Measurements from ENCODE around the gene CTSW. TPM values are rescaled to one million over a fixed set of nuclear protein-coding genes. Genes with fewer than 3 reads are reported as not detected.

CTSW gene
- total RNA-seq, 1 donor from 2014 or later: 10.3 TPM

DNA sequence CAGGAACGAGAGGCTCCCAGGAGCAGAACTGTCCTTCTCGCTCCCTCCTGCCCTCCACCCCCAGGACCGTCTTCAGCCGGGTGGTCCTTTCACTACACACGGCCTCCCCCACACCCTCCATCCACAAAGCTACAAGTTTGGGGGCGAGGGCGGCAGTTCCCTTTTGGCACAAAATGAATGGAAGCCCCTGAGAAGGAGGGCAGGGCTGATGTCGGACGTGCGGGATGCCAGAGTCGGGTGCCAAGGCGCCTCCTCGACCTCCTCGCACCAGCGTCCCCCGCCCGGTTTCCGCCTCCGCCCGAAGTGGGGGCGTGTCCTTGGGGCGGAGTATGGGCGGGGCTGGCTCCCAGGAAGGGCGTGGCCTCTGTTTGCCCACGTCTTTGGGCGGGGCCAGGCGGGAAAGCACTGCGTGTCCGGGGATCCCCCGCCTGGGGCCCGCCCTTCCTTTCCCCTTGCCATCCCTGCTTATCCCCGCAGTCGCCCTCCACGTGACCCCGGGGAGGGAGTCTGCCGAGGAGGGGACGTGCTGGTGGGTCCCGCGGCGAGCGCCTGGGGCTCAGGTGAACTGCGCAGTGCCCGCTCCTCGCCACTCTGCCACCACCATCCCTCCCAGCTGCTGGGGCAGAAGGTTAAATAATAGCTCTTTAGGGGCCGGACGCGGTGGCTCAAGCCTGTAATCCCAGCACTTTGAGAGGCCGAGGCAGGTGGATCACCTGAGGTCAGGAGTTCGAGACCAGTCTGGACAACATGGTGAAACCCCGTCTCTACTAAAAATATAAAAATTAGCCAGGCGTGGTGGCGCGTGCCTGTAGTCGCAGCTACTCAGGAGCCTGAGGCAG lies 6.1 kb upstream of the CTSW start:
- Mint-ChIP-seq H3K9me3 (no peaks in the 10 kb centered on the region), H3K36me3 (ENCODE audit: low read depth) (no peaks in the 10 kb centered on the region), H3K27me3 (ENCODE audit: low read depth) (no peaks in the 10 kb centered on the region), H3K4me1 (ENCODE audit: low read depth) (peaks cover 13% of the 10 kb centered on the region), H3K27ac (peak overlapping the region; percentile 79), H3K4me3 (ENCODE audit: low read depth) (peak overlapping the region; percentile 91)
- DNase-seq (ENCODE audit: low spot score): peak; percentile 95
- intact Hi-C loops (cut with micrococcal nuclease): loop anchor here (1.0 kb wide), 1 partner anchor 14 kb away; no protein-coding TSS in a partner anchor

DNA sequence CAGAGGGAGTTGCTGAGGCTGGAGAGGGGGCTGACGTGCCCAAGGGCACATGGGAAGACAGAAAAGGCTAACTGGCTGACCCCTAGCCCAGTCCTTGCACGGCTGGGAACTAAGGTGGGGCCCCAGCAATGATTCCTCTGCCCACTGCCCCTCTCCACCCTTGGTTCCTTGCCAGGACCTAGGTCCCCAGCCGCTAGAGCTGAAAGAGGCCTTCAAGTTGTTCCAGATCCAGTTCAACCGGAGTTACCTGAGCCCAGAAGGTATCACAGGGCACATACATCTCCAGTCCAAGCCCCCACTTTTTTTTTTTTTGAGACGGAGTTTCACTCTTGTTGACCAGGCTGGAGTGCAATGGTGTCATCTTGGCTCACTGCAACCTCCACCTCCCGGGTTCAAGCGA lies 390 bp downstream of the CTSW start:
- H3K4me1 Mint-ChIP-seq (ENCODE audit: low read depth): peaks cover 23% of the 10 kb centered on the region

DNA sequence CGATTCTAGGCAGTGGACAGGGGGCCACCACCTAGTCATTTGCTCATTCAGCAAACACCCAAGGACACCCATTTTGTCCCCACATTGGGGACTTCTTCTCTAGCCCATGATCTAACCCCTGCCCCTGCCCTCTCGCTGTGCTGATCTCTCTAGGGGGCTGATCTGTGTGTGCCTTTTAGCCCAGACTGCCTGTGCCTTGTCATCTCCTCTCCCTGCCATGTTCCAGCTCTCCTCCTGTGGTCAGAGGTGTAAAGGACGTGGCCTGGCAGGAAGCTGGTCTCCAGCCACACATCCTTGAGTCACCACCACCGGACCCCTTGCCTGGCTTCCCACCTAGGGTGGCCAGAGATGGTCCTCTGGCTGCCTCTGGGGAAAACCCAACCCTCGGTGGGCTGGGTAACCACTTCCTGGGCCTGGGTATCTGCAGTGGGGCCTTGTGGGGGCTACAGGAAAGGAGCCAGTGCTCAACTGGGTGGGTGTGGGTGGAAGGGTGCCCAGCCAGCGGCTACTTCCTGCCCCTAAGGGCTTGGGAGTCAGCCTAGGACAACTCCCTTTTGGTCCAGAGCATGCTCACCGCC lies 1.3 kb downstream of the CTSW start:
- no peaks in the 10 kb centered on the region for H3K27me3 Mint-ChIP-seq (ENCODE audit: low read depth)
- peaks cover 36% of the 10 kb centered on the region for H3K36me3 Mint-ChIP-seq (ENCODE audit: low read depth)
- no peaks in the 10 kb centered on the region for H3K9me3 Mint-ChIP-seq
- peaks cover 23% of the 10 kb centered on the region for H3K4me1 Mint-ChIP-seq (ENCODE audit: low read depth)
- H3K27ac Mint-ChIP-seq: peak overlapping the region; percentile 82
- intact Hi-C loops (cut with micrococcal nuclease): no loop called here
- no peak for DNase-seq (ENCODE audit: low spot score)
- peak overlapping the region; percentile 45 for H3K4me3 Mint-ChIP-seq (ENCODE audit: low read depth)

More for the DNA sequence above, 390 bp downstream of the CTSW start:
- H3K27me3 Mint-ChIP-seq (ENCODE audit: low read depth): no peaks in the 10 kb centered on the region
- no peak overlapping the region for H3K27ac Mint-ChIP-seq
- peaks cover 31% of the 10 kb centered on the region for H3K36me3 Mint-ChIP-seq (ENCODE audit: low read depth)
- H3K9me3 Mint-ChIP-seq: no peaks in the 10 kb centered on the region
- peak overlapping the region; percentile 42 for H3K4me3 Mint-ChIP-seq (ENCODE audit: low read depth)
- intact Hi-C loops (cut with micrococcal nuclease): no loop called here
- no peak for DNase-seq (ENCODE audit: low spot score)

GRCh38 chr11:65882120-65883057 lies 2.8 kb downstream of the CTSW start:
- Mint-ChIP-seq H3K9me3 (no peaks in the 10 kb centered on the region), H3K27me3 (ENCODE audit: low read depth) (no peaks in the 10 kb centered on the region), H3K4me1 (ENCODE audit: low read depth) (peaks cover 35% of the 10 kb centered on the region), H3K4me3 (ENCODE audit: low read depth) (no peak overlapping the region), H3K27ac (no peak overlapping the region), H3K36me3 (ENCODE audit: low read depth) (peaks cover 51% of the 10 kb centered on the region)
- intact Hi-C loops (cut with micrococcal nuclease): no loop called here
- DNase-seq (ENCODE audit: low spot score): no peak

DNA sequence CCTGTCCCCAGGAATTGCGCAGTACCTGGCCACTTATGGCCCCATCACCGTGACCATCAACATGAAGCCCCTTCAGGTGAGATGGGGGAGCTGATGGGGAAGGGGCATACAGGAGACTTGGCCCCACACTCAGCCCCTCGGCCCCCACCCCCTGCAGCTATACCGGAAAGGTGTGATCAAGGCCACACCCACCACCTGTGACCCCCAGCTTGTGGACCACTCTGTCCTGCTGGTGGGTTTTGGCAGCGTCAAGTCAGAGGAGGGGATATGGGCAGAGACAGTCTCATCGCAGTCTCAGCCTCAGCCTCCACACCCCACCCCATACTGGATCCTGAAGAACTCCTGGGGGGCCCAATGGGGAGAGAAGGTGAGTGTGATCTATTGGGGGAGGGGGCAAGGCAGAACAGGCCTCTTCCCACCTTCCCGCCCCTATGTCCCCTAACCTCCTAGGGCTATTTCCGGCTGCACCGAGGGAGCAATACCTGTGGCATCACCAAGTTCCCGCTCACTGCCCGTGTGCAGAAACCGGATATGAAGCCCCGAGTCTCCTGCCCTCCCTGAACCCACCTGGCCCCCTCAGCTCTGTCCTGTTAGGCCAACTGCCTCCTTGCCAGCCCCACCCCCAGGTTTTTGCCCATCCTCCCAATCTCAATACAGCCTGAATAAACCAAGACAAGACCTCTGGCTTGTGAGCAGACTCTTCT lies 3.6 kb downstream of the CTSW start:
- Mint-ChIP-seq H3K4me1 (ENCODE audit: low read depth) (peaks cover 36% of the 10 kb centered on the region), H3K9me3 (no peaks in the 10 kb centered on the region), H3K4me3 (ENCODE audit: low read depth) (no peak overlapping the region), H3K36me3 (ENCODE audit: low read depth) (peaks cover 54% of the 10 kb centered on the region), H3K27me3 (ENCODE audit: low read depth) (no peaks in the 10 kb centered on the region), H3K27ac (no peak overlapping the region)
- no peak for DNase-seq (ENCODE audit: low spot score)
- intact Hi-C loops (cut with micrococcal nuclease): no loop called here

DNA sequence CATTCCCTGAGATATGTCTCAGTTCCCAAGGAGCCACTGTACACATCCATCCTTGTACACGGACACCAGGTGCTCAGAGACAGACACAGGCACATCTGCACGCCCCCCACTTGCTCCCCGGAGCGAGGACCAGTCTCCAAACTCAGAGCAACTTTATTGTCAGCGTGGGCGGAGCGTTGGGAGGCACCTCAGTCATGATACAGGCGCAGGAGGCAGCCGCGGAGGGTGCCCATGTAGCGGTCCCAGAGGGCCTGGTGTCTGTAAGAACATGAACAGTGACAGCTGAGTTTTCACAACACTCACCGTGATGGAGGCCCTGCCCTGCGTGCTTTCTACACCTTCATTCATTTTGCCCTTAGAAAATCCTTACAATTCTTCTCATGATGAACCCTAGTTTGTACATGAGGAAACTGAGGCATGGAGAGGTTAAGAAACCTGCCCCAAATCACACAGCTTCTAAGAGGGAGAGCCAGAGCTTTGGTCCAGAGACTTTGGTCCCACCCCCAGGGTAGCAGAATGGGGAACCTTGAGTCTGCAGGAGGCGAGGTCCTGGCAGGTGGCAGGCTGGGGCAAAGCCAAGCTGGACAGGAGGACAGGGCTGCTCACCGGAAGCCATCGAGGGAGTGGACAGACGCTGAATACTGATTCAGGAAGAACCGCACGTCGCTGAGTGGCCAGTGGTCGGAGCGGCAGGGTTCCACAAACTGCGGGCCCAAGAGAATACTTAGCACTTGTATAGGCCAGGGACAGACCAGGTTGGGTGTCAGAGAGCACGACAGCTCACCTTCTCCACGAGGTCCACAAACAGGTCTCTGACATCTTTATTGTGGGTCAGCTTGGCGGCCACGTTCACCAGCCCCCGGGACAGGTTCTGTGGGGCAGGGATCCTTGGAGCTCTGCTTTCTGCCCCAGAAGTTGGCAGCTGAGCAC lies 4.4 kb downstream of the CTSW start:
- H3K27me3 Mint-ChIP-seq (ENCODE audit: low read depth): no peaks in the 10 kb centered on the region
- DNase-seq (ENCODE audit: low spot score): no peak
- intact Hi-C loops (cut with micrococcal nuclease): loop anchor here (1.0 kb wide), 1 partner anchor 105 kb away; no protein-coding TSS in a partner anchor
- H3K9me3 Mint-ChIP-seq: no peaks in the 10 kb centered on the region
- no peak overlapping the region for H3K4me3 Mint-ChIP-seq (ENCODE audit: low read depth)
- peaks cover 55% of the 10 kb centered on the region for H3K36me3 Mint-ChIP-seq (ENCODE audit: low read depth)
- peaks cover 36% of the 10 kb centered on the region for H3K4me1 Mint-ChIP-seq (ENCODE audit: low read depth)
- peak overlapping the region; percentile 58 for H3K27ac Mint-ChIP-seq

GRCh38 chr11:65884716-65885092 lies 5.1 kb downstream of the CTSW start:
- Mint-ChIP-seq H3K9me3 (no peaks in the 10 kb centered on the region), H3K36me3 (ENCODE audit: low read depth) (peaks cover 55% of the 10 kb centered on the region), H3K27me3 (ENCODE audit: low read depth) (no peaks in the 10 kb centered on the region), H3K4me3 (ENCODE audit: low read depth) (no peak overlapping the region), H3K27ac (peak overlapping the region; percentile 58), H3K4me1 (ENCODE audit: low read depth) (peaks cover 37% of the 10 kb centered on the region)
- intact Hi-C loops (cut with micrococcal nuclease): loop anchor here (1.0 kb wide), 1 partner anchor 105 kb away; no protein-coding TSS in a partner anchor
- DNase-seq (ENCODE audit: low spot score): peak; percentile 77

GRCh38 chr11:65885231-65885630 lies 5.6 kb downstream of the CTSW start:
- no peak overlapping the region for H3K27ac Mint-ChIP-seq
- intact Hi-C loops (cut with micrococcal nuclease): no loop called here
- H3K9me3 Mint-ChIP-seq: no peaks in the 10 kb centered on the region
- no peaks in the 10 kb centered on the region for H3K27me3 Mint-ChIP-seq (ENCODE audit: low read depth)
- H3K4me3 Mint-ChIP-seq (ENCODE audit: low read depth): no peak overlapping the region
- H3K36me3 Mint-ChIP-seq (ENCODE audit: low read depth): peaks cover 55% of the 10 kb centered on the region
- no peak for DNase-seq (ENCODE audit: low spot score)
- H3K4me1 Mint-ChIP-seq (ENCODE audit: low read depth): peaks cover 41% of the 10 kb centered on the region

GRCh38 chr11:65885808-65886536 lies 6.3 kb downstream of the CTSW start:
- H3K27me3 Mint-ChIP-seq (ENCODE audit: low read depth): no peaks in the 10 kb centered on the region
- H3K9me3 Mint-ChIP-seq: no peaks in the 10 kb centered on the region
- intact Hi-C loops (cut with micrococcal nuclease): no loop called here
- H3K4me1 Mint-ChIP-seq (ENCODE audit: low read depth): peaks cover 36% of the 10 kb centered on the region
- DNase-seq (ENCODE audit: low spot score): no peak
- H3K4me3 Mint-ChIP-seq (ENCODE audit: low read depth): peak overlapping the region; percentile 98
- no peak overlapping the region for H3K27ac Mint-ChIP-seq
- peaks cover 51% of the 10 kb centered on the region for H3K36me3 Mint-ChIP-seq (ENCODE audit: low read depth)

GRCh38 chr11:65886826-65887722 lies 7.4 kb downstream of the CTSW start:
- Mint-ChIP-seq H3K4me3 (ENCODE audit: low read depth) (peak overlapping the region; percentile 98), H3K36me3 (ENCODE audit: low read depth) (peaks cover 57% of the 10 kb centered on the region)

More at GRCh38 chr11:65886826-65887722, 7.4 kb downstream of the CTSW start:
- Mint-ChIP-seq H3K27ac (peak overlapping the region; percentile 92), H3K27me3 (ENCODE audit: low read depth) (no peaks in the 10 kb centered on the region), H3K9me3 (no peaks in the 10 kb centered on the region), H3K4me1 (ENCODE audit: low read depth) (peaks cover 37% of the 10 kb centered on the region)
- intact Hi-C loops (cut with micrococcal nuclease): no loop called here
- no peak for DNase-seq (ENCODE audit: low spot score)
